ENCODE data around the gene SMAD7. TPM values are rescaled to one million over a fixed set of nuclear protein-coding genes. Genes with fewer than 3 reads are reported as not detected.

The SMAD7 gene
- polyA plus RNA-seq, 3 donors from 2014 or later, result 10.1 to 17.4 (median 12.3) TPM

GRCh38 chr18:48923746-48924629 is 26.8 kb downstream of the SMAD7 start:
- DNase-seq, result peak in 2 of 3 donors; percentile 47
- Mint-ChIP-seq H3K9me3 (no peaks in the 10 kb centered on the region), H3K36me3 (peaks cover 8 to 25% (median 13%) of the 10 kb centered on the region in 3 donors), H3K27ac (peak overlapping the region; percentile 84 to 98 (median 92)), H3K4me1 (peaks cover 94 to 100% of the 10 kb centered on the region in 2 donors), H3K27me3 (ENCODE audit: low read depth in 3 of 3) (peaks cover 25 to 55% (median 28%) of the 10 kb centered on the region in 3 donors), H3K4me3 (peak overlapping the region; percentile 83 to 91 (median 86))

- Mint-ChIP-seq H3K9me3 (no peaks in the 10 kb centered on the region), H3K4me1 (peaks cover 90 to 96% of the 10 kb centered on the region in 2 donors), H3K27me3 (ENCODE audit: low read depth in 3 of 3) (peaks cover 19 to 52% (median 25%) of the 10 kb centered on the region in 3 donors), H3K4me3 (peak overlapping the region; percentile 83 to 91 (median 86)), H3K27ac (peak overlapping the region; percentile 84 to 98 (median 92)), H3K36me3 (peaks cover 8 to 25% (median 13%) of the 10 kb centered on the region in 3 donors)
- DNase-seq, result peak in 2 of 3 donors; percentile 38 to 46
Measured at GRCh38 chr18:48922801-48923730, 27.7 kb downstream of the SMAD7 start.

DNA sequence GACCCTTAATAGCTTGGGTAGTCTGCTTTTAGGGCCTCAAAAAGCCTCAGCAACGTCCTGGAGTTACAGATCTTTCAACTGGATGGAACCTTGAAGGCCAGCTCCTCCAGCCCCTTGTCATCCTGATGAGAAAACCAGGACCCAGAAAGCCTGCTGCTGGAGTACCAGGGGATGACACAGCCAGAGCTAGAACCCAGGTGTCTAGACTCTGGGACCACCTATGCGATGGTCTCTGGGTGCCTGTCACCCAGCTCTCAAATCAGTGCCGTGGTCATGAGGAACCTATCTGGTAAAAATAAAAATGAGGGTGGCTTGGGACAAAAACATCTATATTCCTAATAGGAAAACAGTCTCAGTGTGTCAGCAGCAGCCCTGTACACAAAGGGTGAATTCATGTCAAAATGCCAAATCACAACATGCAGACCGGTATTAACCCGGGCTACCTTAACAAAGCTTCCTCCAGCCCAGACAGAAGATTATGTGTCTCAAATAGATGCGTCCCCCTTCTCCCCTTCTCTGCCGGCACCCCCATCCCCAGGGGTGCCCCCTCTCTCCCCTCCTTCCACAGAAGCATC is 28.5 kb downstream of the SMAD7 start:
- Mint-ChIP-seq H3K4me1 (peaks cover 89 to 95% of the 10 kb centered on the region in 2 donors), H3K27me3 (ENCODE audit: low read depth in 3 of 3) (peaks cover 26 to 54% (median 29%) of the 10 kb centered on the region in 3 donors), H3K9me3 (no peaks in the 10 kb centered on the region), H3K4me3 (peak overlapping the region; percentile 83 to 91 (median 86)), H3K27ac (peak overlapping the region; percentile 84 to 98 (median 92)), H3K36me3 (peaks cover 8 to 25% (median 13%) of the 10 kb centered on the region in 3 donors)
- DNase-seq, result no peak

- Mint-ChIP-seq H3K27ac (peak overlapping the region in 5 of 6 donors; percentile 61 to 98 (median 75)), H3K4me3 (peak overlapping the region in 3 of 5 donors; percentile 33 to 86 (median 54)), H3K27me3 (ENCODE audit: low read depth in 3 of 3) (peaks cover 26 to 51% (median 35%) of the 10 kb centered on the region in 3 donors), H3K4me1 (peaks cover 86 to 95% of the 10 kb centered on the region in 2 donors), H3K9me3 (no peaks in the 10 kb centered on the region), H3K36me3 (peaks cover 3 to 21% (median 13%) of the 10 kb centered on the region in 3 donors)
- no peak for DNase-seq
Measured at GRCh38 chr18:48921305-48922225, 29.2 kb downstream of the SMAD7 start.

DNA sequence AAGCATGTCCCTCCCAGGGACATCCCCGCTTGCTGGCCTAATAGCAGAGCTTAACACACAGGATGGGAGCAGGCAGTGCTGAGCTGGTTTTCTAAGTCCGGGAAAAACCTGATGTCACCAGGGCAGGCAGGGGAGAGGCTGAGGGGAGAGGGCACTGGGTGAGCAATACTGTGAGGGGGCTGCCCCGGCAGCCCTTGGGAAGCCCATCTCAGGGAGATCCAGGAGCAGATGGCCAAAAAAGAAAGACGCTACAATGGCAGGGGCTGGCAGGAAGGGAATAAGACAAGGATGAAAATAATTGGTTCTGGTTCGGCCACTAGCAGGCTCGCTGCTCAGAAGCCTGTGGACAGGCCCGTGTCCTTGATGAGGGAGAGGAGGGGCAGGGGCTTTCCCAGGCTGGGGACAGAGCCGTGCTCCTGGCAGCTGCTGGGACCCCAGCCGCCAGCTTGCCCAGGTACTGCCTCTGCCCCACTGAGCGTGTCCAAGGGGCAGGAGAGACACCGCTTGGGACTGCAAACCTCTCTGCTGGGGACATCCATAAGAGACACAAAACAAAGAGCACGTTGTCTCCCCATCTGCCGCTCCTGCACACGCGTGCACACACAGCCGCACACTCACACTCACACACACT is 30.2 kb downstream of the SMAD7 start:
- H3K4me1 Mint-ChIP-seq, result peaks cover 84 to 94% of the 10 kb centered on the region in 2 donors
- no peak for DNase-seq
- H3K27ac Mint-ChIP-seq, result peak overlapping the region; percentile 20 to 87 (median 65)
- H3K27me3 Mint-ChIP-seq (ENCODE audit: low read depth in 3 of 3), result peaks cover 26 to 44% (median 33%) of the 10 kb centered on the region in 3 donors
- H3K36me3 Mint-ChIP-seq, result peaks cover 3 to 21% (median 13%) of the 10 kb centered on the region in 3 donors
- H3K4me3 Mint-ChIP-seq, result peak overlapping the region in 4 of 5 donors; percentile 5 to 46 (median 32)
- H3K9me3 Mint-ChIP-seq, result no peaks in the 10 kb centered on the region

GRCh38 chr18:48919547-48919946 is 31.2 kb downstream of the SMAD7 start:
- Mint-ChIP-seq H3K36me3 (peaks cover 3 to 21% (median 13%) of the 10 kb centered on the region in 3 donors), H3K27ac (peak overlapping the region in 4 of 6 donors; percentile 37 to 58 (median 45)), H3K4me1 (peaks cover 81 to 89% of the 10 kb centered on the region in 2 donors), H3K4me3 (no peak overlapping the region), H3K9me3 (no peaks in the 10 kb centered on the region), H3K27me3 (ENCODE audit: low read depth in 3 of 3) (peaks cover 21 to 41% (median 30%) of the 10 kb centered on the region in 3 donors)
- no peak for DNase-seq

- Mint-ChIP-seq H3K9me3 (no peaks in the 10 kb centered on the region), H3K27me3 (ENCODE audit: low read depth in 3 of 3) (peaks cover 18 to 38% (median 28%) of the 10 kb centered on the region in 3 donors), H3K4me1 (peaks cover 80 to 89% of the 10 kb centered on the region in 2 donors), H3K36me3 (peaks cover 3 to 21% (median 13%) of the 10 kb centered on the region in 3 donors), H3K27ac (peak overlapping the region in 5 of 6 donors; percentile 50 to 78 (median 58)), H3K4me3 (no peak overlapping the region)
- DNase-seq, result no peak
Measured at GRCh38 chr18:48918660-48919456, 31.9 kb downstream of the SMAD7 start.

- peak overlapping the region in 3 of 6 donors; percentile 16 to 52 (median 45) for H3K27ac Mint-ChIP-seq
Measured at GRCh38 chr18:48917579-48918517, 32.9 kb downstream of the SMAD7 start.

GRCh38 chr18:48915626-48916425 is 34.9 kb downstream of the SMAD7 start:
- no peak for DNase-seq

More at GRCh38 chr18:48917579-48918517, 32.9 kb downstream of the SMAD7 start:
- Mint-ChIP-seq H3K9me3 (no peaks in the 10 kb centered on the region), H3K4me3 (no peak overlapping the region), H3K27me3 (ENCODE audit: low read depth in 3 of 3) (peaks cover 11 to 34% (median 27%) of the 10 kb centered on the region in 3 donors), H3K36me3 (peaks cover 3 to 18% (median 13%) of the 10 kb centered on the region in 3 donors), H3K4me1 (peaks cover 78 to 89% of the 10 kb centered on the region in 2 donors)
- no peak for DNase-seq

More at GRCh38 chr18:48915626-48916425, 34.9 kb downstream of the SMAD7 start:
- no peaks in the 10 kb centered on the region for H3K9me3 Mint-ChIP-seq
- H3K4me3 Mint-ChIP-seq, result no peak overlapping the region
- peaks cover 8 to 22% (median 17%) of the 10 kb centered on the region in 3 donors for H3K27me3 Mint-ChIP-seq (ENCODE audit: low read depth in 3 of 3)
- H3K4me1 Mint-ChIP-seq, result peaks cover 57 to 70% of the 10 kb centered on the region in 2 donors
- peak overlapping the region in 5 of 6 donors; percentile 35 to 77 (median 68) for H3K27ac Mint-ChIP-seq
- peaks cover 3 to 12% (median 10%) of the 10 kb centered on the region in 3 donors for H3K36me3 Mint-ChIP-seq

All from immature natural killer cell (primary cell).